HepG2 (cell line): ENCODE measurements around the gene DNAJC28. TPM values are rescaled to one million over a fixed set of nuclear protein-coding genes. Genes with fewer than 3 reads are reported as not detected.
A peak's percentile ranks its signal among the peaks of the same experiment; 100 is the strongest.

Experiments
- AFF4 ChIP-seq: sonication (generic); formaldehyde crosslinking; IDR thresholded peaks from 2 replicates; pipeline ENCODE4 v1.4.0; 2020; ENCODE audit warnings: missing genetic modification reagents
- CHD4 ChIP-seq: fragments of 200-600 bp; sonication (generic); IDR thresholded peaks from 2 replicates; pipeline ENCODE4 v1.7.0; 2017; ENCODE audit warnings: mild to moderate bottlenecking, low read length, borderline replicate concordance
- CSRNP1 ChIP-seq: sonication (generic); formaldehyde crosslinking; IDR thresholded peaks from 2 replicates; pipeline ENCODE4 v1.8.1; 2023; ENCODE audit warnings: mild to moderate bottlenecking, missing genetic modification reagents
- FOSL2 ChIP-seq: sonication (generic); formaldehyde crosslinking; IDR thresholded peaks from 2 replicates; pipeline ENCODE4 v1.4.0; 2020; ENCODE audit warnings: missing genetic modification reagents
- HNRNPLL ChIP-seq: fragments of 200-400 bp; formaldehyde crosslinking; IDR thresholded peaks from 2 replicates; pipeline ENCODE4 v1.6.1; 2017; ENCODE audit warnings: mild to moderate bottlenecking, low read depth, low read length; ENCODE audit not compliant: poor library complexity, severe bottlenecking
- SP2 ChIP-seq: sonication (generic); formaldehyde crosslinking; IDR thresholded peaks from 2 replicates; pipeline ENCODE4 v1.5.1; 2020; ENCODE audit warnings: mild to moderate bottlenecking, missing genetic modification reagents
- ZBTB26 ChIP-seq: IDR thresholded peaks from 2 replicates; pipeline ENCODE4 v1.6.1; 2016; ENCODE audit warnings: missing compliant biosample characterization, missing genetic modification reagents, borderline replicate concordance
- ZBTB49 ChIP-seq: sonication (generic); formaldehyde crosslinking; IDR thresholded peaks from 2 replicates; pipeline ENCODE4 v1.4.0; 2020; ENCODE audit warnings: missing genetic modification reagents, borderline replicate concordance
- ZNF121 ChIP-seq: sonication (generic); formaldehyde crosslinking; IDR thresholded peaks from 2 replicates; pipeline ENCODE4 v1.5.0; 2020; ENCODE audit warnings: mild to moderate bottlenecking, missing genetic modification reagents
- ZNF207 ChIP-seq: fragments of 450-650 bp; IDR thresholded peaks from 2 replicates; pipeline ENCODE4 v1.6.1; 2016; ENCODE audit warnings: antibody characterized with exemption, borderline replicate concordance
- ZNF3 ChIP-seq: IDR thresholded peaks from 2 replicates; pipeline ENCODE4 v1.7.0; 2017; ENCODE audit warnings: inconsistent platforms
- ZNF329 ChIP-seq: sonication (generic); formaldehyde crosslinking; IDR thresholded peaks from 2 replicates; pipeline ENCODE4 v1.9.0; 2021; ENCODE audit warnings: low read depth, mild to moderate bottlenecking, missing genetic modification reagents
- ZNF367 ChIP-seq: sonication (generic); formaldehyde crosslinking; IDR thresholded peaks from 2 replicates; pipeline ENCODE4 v1.4.0; 2020; ENCODE audit warnings: missing genetic modification reagents, borderline replicate concordance
- ZNF543 ChIP-seq: sonication (generic); formaldehyde crosslinking; IDR thresholded peaks from 2 replicates; pipeline ENCODE4 v1.4.0; 2020; ENCODE audit warnings: mild to moderate bottlenecking, missing genetic modification reagents
- ZSCAN9 ChIP-seq: IDR thresholded peaks from 2 replicates; pipeline ENCODE4 v1.6.1; 2016; ENCODE audit warnings: borderline replicate concordance
- ZZZ3 ChIP-seq: sonication (generic); formaldehyde crosslinking; IDR thresholded peaks from 2 replicates; pipeline ENCODE4 v1.4.0; 2020; ENCODE audit warnings: missing genetic modification reagents, mild to moderate bottlenecking, borderline replicate concordance
- polyA plus RNA-seq, 8 experiments: library from polyadenylated mRNA; depleted of rRNA in 3 of 8; stranded (reverse) in 7 of 8; unstranded in 1 of 8; fragments of >200 nt; fragmentation: Illumina TruSeq in 4 of 8; extraction: Trizol in 4 of 8; gene quantifications; 2 replicates each; pipeline versions ENCODE4 v1.2.1 to v1.2.3, GENCODE V29; 2011 to 2016; ENCODE audit warnings: low read depth in 4 of 8, missing spikeins in 1 of 8, mixed read lengths in 1 of 8; ENCODE audit not compliant: insufficient read depth in 1 of 8
- total RNA-seq, 5 experiments: library from RNA; depleted of rRNA; stranded (reverse); fragments of >200 nt; fragmentation: Illumina TruSeq; extraction: Trizol; gene quantifications; 2 replicates each; pipeline ENCODE4 v1.2.3, GENCODE V29; 2016; ENCODE audit warnings: low read depth in 1 of 5
- TF ChIP-seq, protein P1 (sequence below): sonication (generic); formaldehyde crosslinking; IDR thresholded peaks from 2 replicates; pipeline ENCODE4 v1.5.1; 2020; ENCODE audit warnings: missing genetic modification reagents, mild to moderate bottlenecking, borderline replicate concordance

DNAJC28 gene
- total and polyA plus RNA-seq, 2 of the 13 experiments (the other 11 are each of a cell fraction or from before 2014, with no cell fraction given): 1.5 to 3.3 TPM

GRCh38 chr21:33479679-33480480 is 11.6 kb downstream of the DNAJC28 start, which contains the start of gene TMEM50B (continued):
- 0 out of 2 replicates have a peak, but pooled peaks have one; percentile 27 for TF ChIP-seq ZNF3 (CRISPR knock-in tag)
- no peak for TF ChIP-seq ZNF367 (CRISPR knock-in tag)
- TF ChIP-seq ZNF329 (CRISPR knock-in tag): no peak
- TF ChIP-seq ZBTB26: no peak; the same call in 1 of the 2 replicates
- no peak for TF ChIP-seq CSRNP1 (CRISPR knock-in tag)
- peak; percentile 70; the same call in 1 of the 2 replicates for TF ChIP-seq ZSCAN9
- TF ChIP-seq ZNF543: no peak; the same call in 1 of the 2 replicates
- 0 out of 2 replicates have a peak, but pooled peaks have one; percentile 63 for TF ChIP-seq AFF4
- no peak for TF ChIP-seq ZNF121 (CRISPR knock-in tag)
- TF ChIP-seq CHD4: no peak
- TF ChIP-seq FOSL2: peak; percentile 31; the same call in 1 of the 2 replicates
- TF ChIP-seq, protein P1, sequence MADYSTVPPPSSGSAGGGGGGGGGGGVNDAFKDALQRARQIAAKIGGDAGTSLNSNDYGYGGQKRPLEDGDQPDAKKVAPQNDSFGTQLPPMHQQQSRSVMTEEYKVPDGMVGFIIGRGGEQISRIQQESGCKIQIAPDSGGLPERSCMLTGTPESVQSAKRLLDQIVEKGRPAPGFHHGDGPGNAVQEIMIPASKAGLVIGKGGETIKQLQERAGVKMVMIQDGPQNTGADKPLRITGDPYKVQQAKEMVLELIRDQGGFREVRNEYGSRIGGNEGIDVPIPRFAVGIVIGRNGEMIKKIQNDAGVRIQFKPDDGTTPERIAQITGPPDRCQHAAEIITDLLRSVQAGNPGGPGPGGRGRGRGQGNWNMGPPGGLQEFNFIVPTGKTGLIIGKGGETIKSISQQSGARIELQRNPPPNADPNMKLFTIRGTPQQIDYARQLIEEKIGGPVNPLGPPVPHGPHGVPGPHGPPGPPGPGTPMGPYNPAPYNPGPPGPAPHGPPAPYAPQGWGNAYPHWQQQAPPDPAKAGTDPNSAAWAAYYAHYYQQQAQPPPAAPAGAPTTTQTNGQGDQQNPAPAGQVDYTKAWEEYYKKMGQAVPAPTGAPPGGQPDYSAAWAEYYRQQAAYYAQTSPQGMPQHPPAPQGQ (CRISPR knock-in tag): no peak
- no peak for TF ChIP-seq ZBTB49
- TF ChIP-seq HNRNPLL: peak; percentile 84
- TF ChIP-seq ZZZ3 (CRISPR knock-in tag): no peak; the same call in 1 of the 2 replicates
- TF ChIP-seq SP2: peak; percentile 77
- TF ChIP-seq ZNF207: no peak
